Stimulated activated CD4-positive, alpha-beta T cell treated with anti-CD3 and anti-CD28 coated beads, TNF-alpha, amount 100 ng/mL, for 48 hours (primary cell): ENCODE measurements around the gene SYT5.
A peak's percentile ranks its signal among the peaks of the same experiment; 100 is the strongest.
"Not testable (repeated sequence)": the region's sequence is repeated elsewhere in the genome, so short reads cannot be mapped to it uniquely, and the experiment has no call there.

Experiments used
- DNase-seq, 3 donors: peaks; one replicate each; pipeline ENCODE4 v3.0.0-alpha.2; 2020; ENCODE audit warnings: low read depth in 3 of 3

SYT5 gene

DNA sequence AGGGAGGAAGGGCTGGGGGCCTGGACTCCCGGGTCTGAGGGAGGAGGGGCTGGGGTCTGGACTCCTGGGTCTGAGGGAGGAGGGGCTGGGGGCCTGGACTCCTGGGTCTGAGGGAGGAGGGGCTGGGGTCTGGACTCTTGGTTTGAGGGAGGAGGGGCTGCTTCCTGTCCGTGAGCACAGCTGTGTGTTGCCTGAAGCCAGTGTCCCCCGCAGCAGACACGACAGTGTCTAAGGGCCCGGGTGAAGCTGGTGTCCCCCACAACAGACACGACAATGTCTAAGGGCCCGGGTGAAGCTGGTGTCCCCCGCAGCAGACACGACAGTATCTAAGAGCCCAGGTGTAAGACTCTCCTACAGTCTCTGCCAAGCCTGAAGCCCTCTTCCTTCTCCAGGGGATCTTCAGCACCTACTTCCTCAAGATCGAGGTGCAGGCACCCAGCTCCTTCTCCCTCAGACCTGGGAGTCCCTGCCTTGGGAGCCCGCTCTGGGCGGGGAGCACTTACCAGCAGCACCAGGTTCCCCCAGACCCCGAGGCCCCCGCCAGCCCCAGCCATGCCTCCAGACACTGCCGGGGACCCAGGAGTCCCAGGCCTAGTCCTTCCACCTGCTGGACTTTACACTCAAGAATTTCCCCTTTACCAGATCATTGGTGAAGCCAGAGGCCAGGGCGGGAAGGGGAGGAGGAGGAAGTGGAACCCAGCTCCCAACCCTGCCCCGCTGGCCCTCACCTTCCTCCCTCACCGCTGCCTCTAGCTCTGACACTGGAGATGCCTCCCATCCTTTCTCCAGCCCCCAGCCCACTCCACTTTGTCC is 29.0 kb upstream of the SYT5 start, which contains the start of gene PTPRH:
TSS of gene PTPRH (minus strand) at position 622 of the 813 bp plus-strand sequence. CDS start at position 554, 68 bp downstream.
- DNase-seq = no peak

DNA sequence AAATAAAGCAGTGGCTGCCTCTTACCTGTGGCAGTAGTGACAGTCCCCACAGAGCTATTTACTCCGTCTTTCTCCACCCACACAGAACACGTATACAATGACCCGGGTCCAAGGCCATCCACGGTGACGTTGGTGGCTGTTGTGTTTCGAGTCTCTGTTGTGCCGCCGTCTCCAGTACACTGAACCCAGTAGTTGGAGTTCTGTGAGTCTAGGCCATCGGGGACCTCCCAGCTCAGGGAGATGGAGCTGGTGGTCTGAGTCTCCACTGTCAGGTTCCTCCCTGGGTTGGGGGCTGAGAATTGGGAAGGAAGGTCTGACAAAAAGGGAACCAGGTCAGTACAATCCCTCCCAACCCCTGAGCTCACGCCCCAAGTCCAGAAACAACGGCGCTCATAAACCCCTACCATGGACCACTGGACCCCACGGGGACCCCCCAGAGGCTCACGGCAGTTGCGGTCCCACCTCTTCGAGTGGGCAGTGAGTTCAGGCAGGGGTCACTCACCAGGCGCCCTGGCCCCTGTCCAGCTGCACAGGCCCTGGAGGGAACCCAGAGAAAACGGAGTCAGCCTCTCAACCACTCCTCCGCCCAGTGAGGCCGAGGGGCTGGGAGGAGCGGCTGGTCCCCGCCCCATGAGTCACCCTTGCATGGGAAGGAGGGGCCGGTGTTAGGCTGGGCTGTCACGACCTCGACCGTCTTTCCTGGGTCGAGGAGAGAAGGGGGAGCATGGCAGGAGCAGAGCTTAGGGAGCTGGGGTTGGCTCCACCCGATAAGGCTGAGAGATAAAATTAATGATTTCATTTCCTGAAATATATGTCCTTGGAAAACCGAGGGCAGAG is 26.8 kb upstream of the SYT5 start:
- peak; percentile 19 to 51 (median 43) for DNase-seq

DNA sequence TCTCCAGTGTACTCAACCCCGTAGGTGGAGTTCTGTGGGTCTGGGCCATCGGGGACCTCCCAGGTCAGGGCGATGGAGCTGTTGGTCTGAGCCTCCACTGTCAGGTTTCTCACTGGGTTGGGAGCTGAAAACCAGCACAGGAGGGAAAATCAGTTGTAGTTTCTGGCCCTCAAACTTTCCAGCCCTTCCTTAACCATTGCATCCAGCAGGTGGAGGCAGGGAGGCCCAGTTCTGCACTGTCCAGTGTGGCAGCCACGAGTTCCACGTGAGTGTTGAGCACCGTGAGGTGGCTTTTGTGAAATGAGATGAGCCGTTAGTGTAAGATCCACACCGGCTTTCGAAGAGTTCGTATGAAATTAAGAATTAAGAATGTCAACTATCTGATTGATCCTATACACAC is 22.1 kb upstream of the SYT5 start:
- DNase-seq = not testable (repeated sequence)

DNA sequence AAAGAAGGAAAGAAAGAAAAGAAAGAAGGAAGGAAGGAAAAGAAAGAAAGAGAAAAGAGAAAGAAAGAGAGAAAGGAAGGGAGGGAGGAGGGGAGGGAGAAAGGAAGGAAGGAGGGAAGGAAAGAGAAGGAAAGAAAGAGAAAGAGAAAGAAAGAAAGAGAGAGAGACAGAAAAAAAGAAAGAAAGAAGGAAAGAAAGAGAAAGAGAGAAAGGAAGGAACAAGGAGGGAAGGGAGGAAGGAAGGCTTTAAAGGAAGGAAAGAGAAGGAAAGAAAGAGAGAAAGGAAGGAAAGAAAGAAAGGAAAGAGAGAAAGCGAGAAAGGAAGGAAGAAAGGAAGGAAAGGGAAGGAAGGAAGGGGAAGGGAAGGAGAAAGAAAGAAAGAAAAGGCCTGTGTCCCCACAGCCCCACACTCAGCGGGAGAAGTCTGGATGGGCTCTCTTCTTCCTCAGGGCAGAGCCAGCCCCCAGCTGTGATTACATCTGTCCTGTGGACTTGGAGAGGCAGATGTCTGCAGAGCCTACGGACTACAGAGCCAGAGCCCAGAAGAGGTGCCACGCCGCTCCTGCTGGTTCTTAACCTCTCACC is 19.6 kb upstream of the SYT5 start:
- DNase-seq = no peak

DNA sequence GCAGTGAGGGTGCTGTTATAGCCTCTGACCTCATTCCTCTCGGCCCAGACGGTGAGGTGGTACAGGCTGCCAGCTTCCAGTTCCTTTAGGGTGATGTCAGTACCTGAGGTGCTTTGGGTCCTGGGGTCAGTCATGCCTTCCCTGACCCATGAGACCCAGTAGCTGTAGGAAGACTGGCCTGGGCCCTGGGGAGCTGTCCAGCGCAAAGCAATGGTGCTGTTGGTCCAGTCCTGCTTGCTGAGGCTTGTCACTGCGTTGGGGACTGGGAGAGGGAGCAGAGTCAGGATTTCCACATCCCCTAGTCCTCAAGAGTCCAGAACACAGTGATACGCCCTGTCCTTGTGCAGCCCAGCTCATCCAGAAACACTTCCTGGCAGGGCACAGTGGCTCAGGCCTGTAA is 18.6 kb upstream of the SYT5 start:
- DNase-seq = no peak

DNA sequence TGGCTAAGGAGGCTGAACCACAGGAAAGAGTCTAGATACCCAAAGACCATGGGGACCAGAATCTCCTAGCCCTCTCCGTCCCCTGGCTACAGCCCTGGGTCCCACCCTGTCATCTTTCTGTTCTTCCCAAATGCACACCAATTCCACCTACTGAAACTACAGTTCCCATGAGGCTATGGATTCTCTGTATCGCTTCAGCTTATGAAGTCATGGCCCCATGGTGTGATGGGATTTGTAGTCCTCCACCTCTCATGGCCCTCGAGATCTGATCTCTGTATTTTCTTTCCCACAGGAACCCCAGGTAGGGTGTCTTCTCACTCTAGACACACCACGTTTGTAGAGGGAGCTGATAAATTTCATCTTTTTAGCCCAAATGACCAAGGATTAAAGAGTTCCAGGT is 17.4 kb upstream of the SYT5 start:
- no peak for DNase-seq

DNA sequence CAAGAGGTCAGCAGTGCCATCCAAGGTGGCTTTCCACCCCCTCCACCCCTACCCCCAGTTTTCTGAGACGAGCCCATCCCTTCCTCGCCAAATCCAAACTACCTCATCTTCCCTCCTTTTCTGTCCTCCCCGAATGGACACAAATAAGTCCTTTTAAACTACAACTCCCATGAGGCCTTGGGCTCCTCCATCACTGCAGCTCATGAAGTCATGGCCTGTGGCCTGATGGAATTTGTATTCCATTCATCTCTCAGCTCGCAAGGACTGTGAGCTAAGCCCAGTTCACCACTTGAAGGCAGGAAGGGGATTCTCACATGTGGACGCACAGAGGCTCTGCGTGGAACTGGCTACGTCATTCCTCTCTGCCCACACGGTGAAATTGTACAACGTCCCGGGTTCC is 16.7 kb upstream of the SYT5 start:
- no peak for DNase-seq

DNA sequence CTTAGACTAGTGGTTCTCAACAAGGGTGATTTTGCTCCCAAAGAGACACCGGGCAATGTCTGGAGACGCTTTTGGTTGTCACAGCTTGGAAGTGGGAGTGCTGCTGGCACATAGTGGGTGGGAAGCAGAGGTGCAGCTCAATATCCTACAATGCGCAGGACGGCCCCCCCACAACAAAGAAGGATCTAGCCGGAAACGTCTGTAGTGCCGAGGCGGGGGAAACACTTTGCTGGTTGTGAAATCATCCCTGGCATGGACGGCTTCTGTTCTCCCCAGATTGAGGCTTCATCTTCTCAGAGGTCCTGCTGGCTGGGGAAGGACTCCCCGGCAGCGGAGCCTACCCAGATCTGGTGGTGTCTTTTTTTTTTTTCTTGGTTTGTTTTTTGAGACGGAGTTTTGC is 13.4 kb upstream of the SYT5 start:
- no peak for DNase-seq

DNA sequence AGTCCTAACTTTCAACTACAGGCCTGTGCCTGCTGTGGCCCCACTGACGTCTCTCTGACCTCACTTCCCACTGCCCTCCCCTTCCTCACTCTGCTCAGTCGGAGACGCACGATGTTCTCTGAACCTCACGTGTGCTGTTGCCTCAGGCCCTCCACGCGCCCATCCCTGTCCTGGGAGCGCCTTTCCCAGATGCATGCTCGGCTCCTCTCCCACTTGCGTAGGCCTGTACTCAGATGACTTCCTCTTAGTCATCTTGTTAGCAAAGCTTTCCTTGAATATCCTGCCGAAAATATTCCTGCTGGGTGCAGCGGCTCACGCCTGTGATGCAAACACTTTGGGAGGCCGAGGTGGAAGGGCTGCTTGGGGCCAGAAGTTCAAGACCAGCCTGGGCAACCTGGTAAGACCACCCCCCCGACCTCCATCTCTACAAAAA is 9.3 kb upstream of the SYT5 start:
- DNase-seq = no peak

DNA sequence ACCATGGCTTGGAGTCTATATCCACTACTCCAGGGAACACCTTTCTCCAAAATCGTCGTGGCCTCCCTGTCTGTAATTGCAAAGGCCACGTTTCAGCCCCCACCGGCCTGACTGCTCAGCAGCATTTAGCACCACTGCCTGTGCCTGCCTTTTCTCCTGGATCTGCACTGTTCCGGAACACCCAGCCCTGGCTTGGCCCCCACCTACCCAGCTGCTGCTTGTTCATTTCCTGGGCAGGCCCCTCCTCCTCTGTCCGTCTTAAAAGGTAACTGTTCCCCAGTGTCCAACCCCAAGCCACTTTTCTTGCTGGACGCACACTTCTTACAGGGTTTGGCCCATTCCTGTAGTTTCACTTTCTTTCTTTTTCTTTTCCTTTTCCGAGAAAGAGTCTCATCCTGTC is 8.5 kb upstream of the SYT5 start:
- DNase-seq = no peak

DNA sequence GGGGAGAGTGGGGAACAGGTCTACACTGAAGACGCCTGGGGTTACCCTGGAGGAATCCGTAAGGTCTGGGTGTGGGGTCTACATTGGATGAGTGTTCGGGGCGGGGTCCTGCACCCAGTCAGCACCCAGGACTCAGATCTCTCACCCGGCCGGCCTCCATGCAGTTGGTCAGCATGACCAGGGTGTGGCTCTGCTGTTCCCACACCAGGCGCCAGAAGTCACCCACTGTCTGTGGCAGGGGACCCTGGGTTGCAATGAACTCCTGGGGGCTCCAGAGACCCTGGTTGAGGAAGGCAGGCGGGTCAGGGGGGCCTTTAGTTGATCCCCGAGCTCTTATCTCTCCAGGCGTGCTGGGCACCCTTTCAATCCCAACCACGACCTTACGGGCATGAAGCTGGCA is 6.0 kb upstream of the SYT5 start:
- no peak for DNase-seq

DNA sequence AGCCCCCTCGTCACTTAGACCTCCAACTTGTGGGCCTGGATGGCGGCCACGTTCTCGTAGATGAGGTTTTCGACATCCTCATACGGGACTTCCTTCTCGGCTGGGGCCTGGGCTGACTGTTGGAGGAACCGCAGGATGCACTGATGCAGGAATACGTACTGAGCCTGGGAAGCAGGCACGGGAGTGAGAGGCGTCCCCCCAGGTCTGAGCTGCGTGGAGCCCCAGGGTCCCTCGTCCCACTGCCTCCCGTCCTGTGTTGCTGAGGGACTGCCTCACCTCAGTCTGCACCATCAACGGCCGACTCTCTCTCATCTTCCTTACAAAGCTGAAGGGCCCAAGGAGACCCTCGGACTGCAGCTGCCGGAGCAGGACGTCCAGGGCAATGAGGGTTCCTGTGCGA is 1.7 kb upstream of the SYT5 start:
- DNase-seq = no peak

DNA sequence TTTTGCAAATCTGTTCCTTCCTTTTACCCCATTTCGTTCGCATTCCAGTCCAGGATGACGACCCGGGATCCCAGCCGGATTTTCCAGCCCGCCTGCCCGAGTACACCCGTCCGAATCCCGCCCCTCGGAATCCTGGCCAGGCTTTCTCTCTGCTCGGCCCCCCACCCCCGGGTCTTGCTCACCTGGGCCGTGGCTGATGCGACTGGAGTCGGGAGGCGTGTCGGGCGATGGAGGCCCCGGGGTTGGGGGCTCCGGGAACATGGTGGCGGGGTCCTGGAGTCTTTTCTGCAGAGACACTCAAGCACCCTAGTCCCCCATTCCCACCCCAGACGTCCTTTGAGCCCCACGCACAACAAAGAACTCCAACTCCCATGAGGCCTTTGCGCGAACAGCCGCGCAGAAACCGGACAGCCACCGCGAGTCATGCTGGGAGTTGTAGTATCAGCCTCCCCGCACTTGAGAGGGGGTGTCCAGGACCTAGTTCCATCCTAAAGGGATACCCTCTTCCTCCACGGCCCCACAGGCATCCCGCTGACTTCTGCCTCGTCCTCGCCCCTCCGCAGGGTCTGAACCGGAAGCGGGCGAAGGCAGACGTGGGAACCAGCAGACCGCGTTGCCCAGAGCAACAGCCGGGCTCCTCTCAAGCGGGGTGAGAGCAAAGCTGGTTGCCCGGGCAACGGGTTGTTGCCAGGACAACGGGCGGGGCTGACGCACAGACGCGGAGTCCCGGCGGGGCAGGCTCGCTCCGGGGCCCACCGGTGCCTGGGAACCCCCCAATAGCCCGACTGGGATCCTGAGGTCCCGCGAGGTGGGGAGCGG is 1.1 kb downstream of the SYT5 start:
- peak; percentile 79 to 84 (median 80) for DNase-seq

DNA sequence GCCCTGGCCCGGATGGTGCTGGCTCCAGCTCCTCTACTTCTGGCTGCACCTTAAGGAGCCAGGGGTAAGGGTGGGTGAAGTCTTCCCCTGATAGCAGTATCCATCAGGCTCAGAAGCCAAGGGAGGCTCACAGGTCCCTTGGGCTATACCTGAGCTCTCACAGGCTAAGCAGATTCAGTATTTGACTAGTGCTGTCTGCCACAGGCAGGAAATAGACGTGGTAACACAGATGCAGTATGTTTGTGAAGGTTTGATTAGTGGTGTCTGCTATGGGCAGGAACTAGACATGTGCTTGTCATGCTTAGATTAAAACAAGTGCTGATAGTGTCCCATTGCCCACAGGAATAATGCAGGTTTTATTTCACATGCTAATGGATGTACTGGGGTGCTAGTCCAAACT is 4.0 kb downstream of the SYT5 start:
- no peak for DNase-seq

DNA sequence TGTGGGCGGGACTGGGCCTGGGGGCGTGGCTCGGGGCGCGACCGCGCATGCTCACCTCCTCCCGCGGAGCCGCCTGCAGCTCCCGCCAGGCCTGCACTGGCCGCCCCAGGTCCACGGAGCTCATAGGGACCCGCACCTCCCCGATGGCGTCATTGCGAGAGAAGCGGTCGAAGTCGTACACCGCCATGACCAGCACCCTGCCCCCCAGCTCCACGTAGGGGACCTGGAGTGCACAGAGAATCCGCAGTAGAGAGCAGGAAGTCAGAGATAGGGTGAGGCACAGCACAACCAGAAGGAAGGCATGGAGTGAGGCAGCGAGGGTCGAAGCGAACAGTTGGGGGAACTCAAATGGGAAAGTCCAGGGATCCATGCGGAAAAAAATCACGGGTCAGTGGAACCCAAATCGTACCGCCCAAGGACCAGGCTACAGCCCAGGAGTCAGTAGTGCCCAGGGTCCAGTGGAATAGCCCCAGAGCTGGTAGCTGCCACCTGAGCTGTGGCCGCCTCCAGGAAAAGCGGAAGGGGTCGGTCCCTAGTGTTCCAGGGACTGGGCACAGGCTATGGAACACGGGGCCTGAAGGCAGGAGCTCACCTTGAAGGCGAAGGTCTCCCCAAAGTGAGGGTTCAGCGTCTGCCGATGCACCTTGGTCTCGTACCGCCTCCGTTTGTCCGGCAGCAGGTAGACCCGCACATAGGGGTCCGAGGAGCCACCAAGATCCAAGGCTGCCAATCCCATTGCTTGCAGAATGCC is 4.8 kb downstream of the SYT5 start:
- no peak for DNase-seq

DNA sequence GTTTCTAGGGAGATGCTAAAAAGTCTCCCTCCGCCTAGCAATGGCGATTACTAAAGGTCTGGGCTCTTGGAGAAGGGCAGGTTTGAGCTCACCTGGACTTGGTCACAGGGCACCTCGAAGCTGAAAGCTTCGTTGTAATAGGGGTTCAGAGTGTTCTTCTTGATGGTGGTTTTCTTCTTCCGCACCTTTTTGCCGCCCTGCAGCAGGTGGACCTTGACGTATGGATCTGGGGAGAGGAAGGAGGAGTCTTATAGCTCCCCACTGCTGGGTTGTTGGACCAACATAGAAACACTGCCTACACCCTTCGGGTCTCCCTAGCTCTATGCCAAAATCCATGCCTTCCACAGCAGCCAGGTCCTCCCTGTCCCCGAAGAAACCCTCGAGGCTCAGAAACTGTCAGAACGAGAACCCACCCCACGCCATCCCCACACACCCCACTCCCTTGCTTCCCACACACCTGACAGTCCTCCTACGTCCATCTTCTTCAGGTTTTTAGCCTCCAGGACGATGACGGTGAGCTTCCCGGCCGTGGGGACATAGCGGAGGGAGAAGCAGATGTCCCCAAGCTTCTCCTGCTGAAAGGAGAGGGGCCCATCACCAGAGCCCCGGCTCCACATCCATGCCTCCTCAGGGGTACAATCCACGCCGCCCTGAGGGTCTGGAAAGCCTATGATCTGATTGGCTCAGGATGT is 5.5 kb downstream of the SYT5 start:
- no peak for DNase-seq

DNA sequence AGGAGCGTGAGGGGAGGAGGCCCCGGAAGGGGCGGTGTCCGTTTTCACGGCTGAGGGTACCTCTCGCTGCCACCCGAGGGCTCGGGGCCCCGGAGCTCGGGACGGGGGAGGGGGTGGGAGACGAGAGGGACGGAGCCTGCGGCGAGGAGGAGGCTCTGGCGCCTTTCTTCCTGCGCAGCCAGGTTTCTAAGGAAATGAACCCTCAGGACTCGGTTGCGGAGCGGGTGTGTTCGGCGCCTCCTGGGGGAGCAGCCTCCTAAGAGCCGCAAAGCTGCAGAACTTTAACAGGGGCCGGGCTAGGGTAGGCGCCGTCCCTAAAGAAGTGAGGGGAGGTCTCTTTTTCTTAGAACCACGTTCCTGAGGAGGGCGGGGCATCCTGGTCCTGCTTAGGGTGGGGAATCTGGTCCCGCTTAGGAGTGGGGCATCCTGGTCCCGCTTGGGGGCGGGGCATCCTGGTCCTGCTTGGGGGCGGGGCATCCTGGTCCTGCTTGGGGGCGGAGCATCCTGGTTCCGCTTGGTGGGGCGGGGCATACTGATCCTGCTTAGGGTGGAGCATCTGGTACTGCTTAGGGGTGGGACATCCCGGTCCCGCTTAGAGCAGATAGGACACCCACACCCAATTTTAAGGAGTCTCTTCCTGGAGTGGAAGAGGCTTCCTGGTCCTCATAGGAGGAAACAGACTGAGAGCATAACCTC is 6.2 kb downstream of the SYT5 start:
- DNase-seq = peak in 2 of 3 donors; percentile 27 to 69

DNA sequence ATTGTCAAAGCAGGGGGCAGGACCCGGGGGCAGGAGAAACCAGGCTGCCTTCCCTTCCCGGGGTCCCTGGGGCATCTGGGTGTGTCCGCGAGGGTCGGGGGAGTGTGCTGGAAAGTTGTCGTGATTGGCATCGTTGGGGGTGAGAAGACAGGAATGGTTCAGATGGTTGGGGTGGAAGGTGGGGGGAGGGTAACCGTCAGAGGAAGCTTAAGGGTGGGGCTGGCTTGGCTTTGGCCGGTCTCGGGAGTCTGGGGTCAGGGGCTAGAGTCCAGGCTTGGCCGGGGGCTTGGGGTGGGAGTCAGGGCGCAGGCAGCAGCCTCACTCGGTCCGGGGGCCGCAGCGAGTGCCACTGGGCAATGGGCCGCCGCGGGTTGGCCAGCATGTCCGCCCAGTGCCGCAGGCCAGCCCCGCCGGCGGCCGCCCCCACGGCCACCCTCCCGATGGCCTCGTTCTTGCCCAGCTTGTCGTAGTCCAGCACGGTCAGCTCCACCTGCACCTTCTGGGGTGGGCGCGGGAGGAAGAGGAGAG is 6.8 kb downstream of the SYT5 start:
- no peak for DNase-seq

DNA sequence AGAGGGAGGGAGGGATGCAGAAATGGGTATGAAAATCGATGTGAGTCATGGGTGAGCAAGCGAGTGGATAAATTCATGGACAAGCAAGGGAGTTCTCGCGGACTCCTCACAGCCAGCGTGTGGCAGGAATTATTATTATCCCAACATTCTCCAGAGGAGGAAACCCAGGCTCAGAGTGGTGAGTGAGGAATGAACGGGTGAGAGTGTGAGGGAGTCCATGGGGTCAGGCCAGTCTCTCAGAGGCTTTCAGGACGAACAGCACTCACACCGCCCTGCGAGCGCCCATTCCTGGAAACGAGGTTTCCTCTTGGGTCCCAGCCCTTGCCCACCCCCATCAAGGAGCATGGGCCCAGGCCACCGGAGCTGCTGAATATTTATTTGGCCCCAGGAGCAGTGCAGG is 7.3 kb downstream of the SYT5 start:
- no peak for DNase-seq
